OCI-LY3 (cell line): ENCODE results near the gene RPS6KB2.

Experiments used
- CTCF ChIP-seq: fragments of 200-600, 300-600 bp; sonication (generic); IDR thresholded peaks from 2 replicates; pipeline ENCODE4 v1.5.1; 2014; ENCODE audit warnings: antibody characterized with exemption, low read length, low read depth
- EZH2phosphoT487 ChIP-seq: fragments of 200-600 bp; shearing (Covaris generic); IDR thresholded peaks from 2 replicates; pipeline ENCODE4 v1.6.1; 2018; ENCODE audit warnings: antibody characterized with exemption, mixed run types, low read depth

- peak; percentile 99 for TF ChIP-seq CTCF
- TF ChIP-seq EZH2phosphoT487, result no peak
These were observed 45.8 kb upstream of the RPS6KB2 start for GRCh38 chr11:67382276-67383136.
